CD14-positive monocyte (primary cell): ENCODE data around the gene SUPT20HL2. TPM values are rescaled to one million over a fixed set of nuclear protein-coding genes. Genes with fewer than 3 reads are reported as not detected.

Source experiments
- DNase-seq, 3 donors: peaks; one replicate each; pipeline ENCODE4 v3.0.0-alpha.2; 2011 to 2022
- H2AFZ ChIP-seq: 2 replicates; pipeline ENCODE4 v1.6.0; 2012; ENCODE audit warnings: mild to moderate bottlenecking, low read depth, low read length, inconsistent platforms; ENCODE audit not compliant: insufficient read depth, poor library complexity, severe bottlenecking
- H3K27ac ChIP-seq, 2 donors: 1 replicate in 1 of 2; 2 replicates in 1 of 2; pipeline ENCODE4 v1.5.1; 2012 to 2013; ENCODE audit warnings: low read length in 2 of 2, control low read depth in 1 of 2, inconsistent platforms in 1 of 2, low read depth in 1 of 2, mild to moderate bottlenecking in 1 of 2
- H3K27me3 ChIP-seq, 2 donors: one replicate each; pipeline versions ENCODE4 v1.6.0 to v1.6.1; 2011 to 2013; ENCODE audit warnings: low read length in 2 of 2; ENCODE audit not compliant: control insufficient read depth in 2 of 2, insufficient read depth in 2 of 2
- H3K36me3 ChIP-seq, 2 donors: replicated peaks in 1 of 2; 1 replicate in 1 of 2; 2 replicates in 1 of 2; pipeline versions ENCODE4 v1.5.1 to v1.6.1; 2012 to 2013; ENCODE audit warnings: low read length in 2 of 2, control low read depth in 1 of 2, inconsistent platforms in 1 of 2, mild to moderate bottlenecking in 1 of 2; ENCODE audit not compliant: insufficient read depth in 2 of 2, control insufficient read depth in 1 of 2
- H3K4me1 ChIP-seq, 2 donors: 1 replicate in 1 of 2; 2 replicates in 1 of 2; pipeline versions ENCODE4 v1.5.1 to v1.6.1; 2012 to 2013; ENCODE audit warnings: low read length in 2 of 2, control low read depth in 1 of 2, inconsistent platforms in 1 of 2, mild to moderate bottlenecking in 1 of 2, moderate library complexity in 1 of 2; ENCODE audit not compliant: insufficient read depth in 2 of 2, control insufficient read depth in 1 of 2
- H3K4me2 ChIP-seq: replicated peaks from 2 replicates; pipeline ENCODE3; 2012; ENCODE audit warnings: low read length, moderate library complexity, mild to moderate bottlenecking; ENCODE audit not compliant: poor library complexity, severe bottlenecking; ENCODE audit errors: extremely low read depth
- H3K4me3 ChIP-seq, 3 experiments: fragments of 200-600 bp in 1 of 3; sonication (generic) in 1 of 3; replicated peaks in 1 of 3; 1 replicate in 2 of 3; 2 replicates in 1 of 3; pipeline ENCODE4 v1.5.1; 2011 to 2013; ENCODE audit warnings: low read length in 3 of 3, mild to moderate bottlenecking in 3 of 3, control low read depth in 2 of 3, low read depth in 2 of 3, inconsistent platforms in 1 of 3, moderate library complexity in 1 of 3
- H3K79me2 ChIP-seq: 2 replicates; pipeline ENCODE4 v1.6.0; 2012; ENCODE audit warnings: mild to moderate bottlenecking, control low read depth, inconsistent platforms, low read length, moderate library complexity; ENCODE audit not compliant: insufficient read depth
- H3K9ac ChIP-seq: 2 replicates; pipeline ENCODE4 v1.6.0; 2017; ENCODE audit warnings: low read length, mild to moderate bottlenecking; ENCODE audit not compliant: insufficient read depth, poor library complexity, severe bottlenecking
- H3K9me3 ChIP-seq, 2 donors: replicated peaks in 1 of 2; 1 replicate in 1 of 2; 2 replicates in 1 of 2; pipeline versions ENCODE4 v1.5.1 to v1.6.1; 2012 to 2013; ENCODE audit warnings: low read length in 2 of 2, control low read depth in 1 of 2; ENCODE audit not compliant: control insufficient read depth in 1 of 2, insufficient read depth in 1 of 2
- H4K20me1 ChIP-seq: 2 replicates; pipeline ENCODE4 v1.6.0; 2012; ENCODE audit warnings: mild to moderate bottlenecking, low read length, control low read depth, moderate library complexity; ENCODE audit not compliant: insufficient read depth
- H3K27ac Mint-ChIP-seq, 7 donors: one replicate each; pipeline ENCODE4 v1.8.0; 2020; ENCODE audit warnings: mild to moderate bottlenecking in 7 of 7, mixed read lengths in 7 of 7, moderate library complexity in 6 of 7, inconsistent platforms in 2 of 7
- H3K27me3 Mint-ChIP-seq, 3 donors: one replicate each; pipeline ENCODE4 v1.8.0; 2021 to 2022; ENCODE audit warnings: low read depth in 3 of 3, mild to moderate bottlenecking in 3 of 3, mixed read lengths in 3 of 3, moderate library complexity in 3 of 3, inconsistent platforms in 1 of 3
- H3K36me3 Mint-ChIP-seq, 2 donors: one replicate each; pipeline ENCODE4 v1.8.0; 2020; ENCODE audit warnings: mixed read lengths in 2 of 2, inconsistent platforms in 1 of 2, mild to moderate bottlenecking in 1 of 2
- H3K4me1 Mint-ChIP-seq: one replicate; pipeline ENCODE4 v1.8.0; 2020; ENCODE audit warnings: mild to moderate bottlenecking, mixed read lengths
- H3K4me3 Mint-ChIP-seq, 2 donors: one replicate each; pipeline ENCODE4 v1.8.0; 2020; ENCODE audit warnings: mild to moderate bottlenecking in 2 of 2, mixed read lengths in 2 of 2, moderate library complexity in 1 of 2
- H3K9me3 Mint-ChIP-seq, 7 donors: one replicate each; pipeline ENCODE4 v1.8.0; 2020 to 2022; ENCODE audit warnings: mixed read lengths in 7 of 7, mild to moderate bottlenecking in 6 of 7, moderate library complexity in 6 of 7, inconsistent platforms in 2 of 7
- CTCF ChIP-seq: fragments of 200-600 bp; IDR thresholded peaks from one replicate; pipeline ENCODE4 v1.8.0; 2022; ENCODE audit warnings: antibody characterized with exemption, mild to moderate bottlenecking
- WGBS: methylation state at CpG from one replicate; pipeline ENCODE4 v1.1.5; 2013; ENCODE audit warnings: missing lambda C conversion rate; ENCODE audit not compliant: insufficient coverage; 5-methylcytosine and 5-hydroxymethylcytosine counted together
- intact Hi-C, 2 donors: fragments of 100-400 bp; cut with micrococcal nuclease; formaldehyde crosslinking; loops; one replicate each; pipeline versions ENCODE4 v1.15.0 to v1.15.1; 2023
- polyA plus RNA-seq, 3 donors: library from polyadenylated mRNA; depleted of rRNA in 1 of 3; unstranded in 2 of 3; stranded (reverse) in 1 of 3; fragments of 300-500 nt in 2 of 3; fragments of >200 nt in 1 of 3; fragmentation: Illumina TruSeq in 2 of 3; gene quantifications; 1 replicate in 2 of 3; 2 replicates in 1 of 3; pipeline ENCODE4 v1.2.3, GENCODE V29; 2012 to 2021

SUPT20HL2 gene
- polyA plus RNA-seq, 3 donors, result not detected

DNA sequence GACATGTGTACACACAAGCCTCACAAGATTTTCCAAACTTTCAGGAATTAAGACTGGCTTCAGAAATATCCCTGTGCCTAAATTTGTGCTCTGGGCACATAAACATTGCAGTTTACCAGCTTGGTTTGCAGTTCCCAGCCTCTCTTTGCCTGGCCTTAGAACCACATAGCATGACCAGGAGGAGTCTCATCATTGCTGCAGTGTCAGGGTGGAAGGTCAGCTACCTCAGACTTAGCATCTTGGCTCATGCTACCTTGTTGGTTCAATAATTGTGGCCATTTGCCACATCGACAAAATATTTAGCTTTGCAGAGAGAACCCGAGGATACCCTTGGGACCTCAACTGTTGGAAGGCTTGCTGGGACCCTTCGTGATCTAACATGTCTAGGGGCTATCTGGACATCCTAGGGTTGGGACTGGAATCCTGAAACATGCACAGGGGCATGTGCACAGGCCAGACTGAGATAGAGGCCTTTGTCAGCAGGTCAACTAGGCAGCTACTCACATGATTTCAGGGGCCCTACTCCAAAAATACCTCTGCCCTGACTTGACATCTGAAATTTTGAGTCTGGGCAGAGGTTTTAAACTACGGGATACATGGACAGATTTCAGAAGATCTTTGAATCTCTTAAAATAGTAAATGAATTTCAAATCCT lies 8.0 kb upstream of the SUPT20HL2 start:
- Histone ChIP-seq H2AFZ (no peak overlapping the region), H3K27me3 (peaks cover 0 to 29% of the 10 kb centered on the region in 2 donors), H3K36me3 (no peaks in the 10 kb centered on the region), H3K4me1 (no peaks in the 10 kb centered on the region), H3K79me2 (no peaks in the 10 kb centered on the region), H3K4me3 (no peak overlapping the region), H4K20me1 (no peaks in the 10 kb centered on the region), H3K4me2 (no peak overlapping the region), H3K9ac (no peak overlapping the region), H3K9me3 (no peaks in the 10 kb centered on the region), H3K27ac (no peak overlapping the region)
- Mint-ChIP-seq H3K4me1 (no peaks in the 10 kb centered on the region), H3K27me3 (peaks cover 0 to 23% (median 0%) of the 10 kb centered on the region in 3 donors), H3K9me3 (peaks cover 0 to 2% (median 0%) of the 10 kb centered on the region in 7 donors), H3K36me3 (no peaks in the 10 kb centered on the region), H3K27ac (no peak overlapping the region), H3K4me3 (no peak overlapping the region)
- intact Hi-C loops, result no loop called here
- DNase-seq, result no peak
- no peak for TF ChIP-seq CTCF
- no CpG with 5 or more reads among the region's 4 CpGs for WGBS

DNA sequence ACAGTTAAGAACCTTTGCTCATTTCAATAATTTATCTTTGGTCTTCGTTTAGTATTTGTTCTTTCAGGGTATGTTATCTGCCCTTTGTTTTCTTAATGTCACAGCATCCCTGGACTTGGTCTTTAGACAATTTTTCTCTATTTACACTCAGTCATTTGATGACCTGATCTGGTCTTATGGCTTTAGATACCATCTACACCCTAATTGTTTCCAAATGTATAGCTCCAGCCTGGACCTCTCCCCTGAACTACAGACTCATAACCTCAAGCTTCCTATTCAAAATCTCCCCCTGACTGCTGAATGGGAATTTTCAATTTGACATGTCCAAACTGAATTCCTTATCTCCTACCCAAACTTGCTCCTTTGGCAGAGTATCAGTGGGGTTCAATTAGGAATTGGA lies 3.7 kb upstream of the SUPT20HL2 start:
- no peak overlapping the region for H3K4me2 ChIP-seq
- DNase-seq, result no peak
- Mint-ChIP-seq H3K36me3 (no peaks in the 10 kb centered on the region), H3K4me1 (no peaks in the 10 kb centered on the region), H3K4me3 (no peak overlapping the region), H3K27ac (no peak overlapping the region), H3K9me3 (peaks cover 0 to 12% (median 3%) of the 10 kb centered on the region in 7 donors), H3K27me3 (peaks cover 0 to 18% (median 0%) of the 10 kb centered on the region in 3 donors)
- H3K4me1 ChIP-seq, result no peaks in the 10 kb centered on the region
- H3K4me3 ChIP-seq, result no peak overlapping the region
- no peaks in the 10 kb centered on the region for H3K9me3 ChIP-seq
- no peak overlapping the region for H3K27ac ChIP-seq
- H3K36me3 ChIP-seq, result no peaks in the 10 kb centered on the region
- no peak overlapping the region for H2AFZ ChIP-seq
- peaks cover 0 to 16% of the 10 kb centered on the region in 2 donors for H3K27me3 ChIP-seq
- no peak for TF ChIP-seq CTCF
- no peaks in the 10 kb centered on the region for H4K20me1 ChIP-seq
- no CpG with 5 or more reads among the region's 1 CpG for WGBS
- no peaks in the 10 kb centered on the region for H3K79me2 ChIP-seq
- intact Hi-C loops, result no loop called here
- no peak overlapping the region for H3K9ac ChIP-seq
